Stimulated activated CD4-positive, alpha-beta T cell treated with anti-CD3 and anti-CD28 coated beads, Interleukin-1b, Interleukin-23, amount 100 ng/mL, for 24 hours (primary cell): ENCODE measurements around the gene MYH10.

Source experiments
- DNase-seq, 4 experiments: peaks; one replicate each; pipeline ENCODE4 v3.0.0-alpha.2; 2020; ENCODE audit warnings: low read depth in 4 of 4, low spot score in 1 of 4

The MYH10 gene

GRCh38 chr17:8475781-8476180, 154.7 kb downstream of the MYH10 start:
- no peak for DNase-seq

- no peak for DNase-seq
Measured at GRCh38 chr17:8475227-8475626, 155.3 kb downstream of the MYH10 start.

GRCh38 chr17:8474826-8475225, 155.7 kb downstream of the MYH10 start:
- no peak for DNase-seq

DNA sequence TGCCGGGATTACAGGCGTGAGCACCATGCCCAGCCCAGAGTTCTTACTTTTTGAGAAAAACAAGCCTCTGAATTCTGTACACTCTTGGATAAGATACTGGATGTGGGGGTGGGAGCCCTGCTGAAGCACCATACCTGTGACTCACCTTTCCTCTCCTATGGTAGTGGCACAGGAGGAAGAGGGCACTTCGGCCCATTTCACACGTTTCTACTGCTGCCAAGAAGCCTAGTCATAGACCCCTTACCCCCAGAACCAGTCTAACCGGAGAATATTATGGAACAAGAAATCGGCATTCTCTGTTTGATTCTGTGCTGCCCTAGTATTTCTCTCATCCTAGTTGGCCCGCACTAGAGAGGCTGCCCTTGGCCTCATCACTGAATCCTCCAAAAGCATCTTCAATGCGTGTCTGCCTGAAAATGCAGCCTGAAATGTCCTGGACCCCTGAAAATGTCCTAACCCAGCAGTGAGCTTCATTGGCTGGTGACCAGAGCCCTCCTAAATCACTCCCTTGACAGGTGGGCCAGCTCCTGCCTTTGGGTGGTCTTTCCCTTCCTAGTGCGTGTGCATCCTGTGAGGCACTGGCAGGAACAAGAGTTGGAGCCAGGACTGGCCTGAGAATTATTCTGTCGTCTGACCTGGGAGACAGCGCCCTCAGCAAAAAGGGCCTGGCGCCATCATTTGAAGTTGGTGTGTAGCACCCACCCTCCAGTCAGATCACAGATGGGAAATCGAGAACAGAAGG, 156.9 kb downstream of the MYH10 start:
- DNase-seq, result no peak

GRCh38 chr17:8472663-8473062, 157.9 kb downstream of the MYH10 start:
- DNase-seq, result no peak

DNA sequence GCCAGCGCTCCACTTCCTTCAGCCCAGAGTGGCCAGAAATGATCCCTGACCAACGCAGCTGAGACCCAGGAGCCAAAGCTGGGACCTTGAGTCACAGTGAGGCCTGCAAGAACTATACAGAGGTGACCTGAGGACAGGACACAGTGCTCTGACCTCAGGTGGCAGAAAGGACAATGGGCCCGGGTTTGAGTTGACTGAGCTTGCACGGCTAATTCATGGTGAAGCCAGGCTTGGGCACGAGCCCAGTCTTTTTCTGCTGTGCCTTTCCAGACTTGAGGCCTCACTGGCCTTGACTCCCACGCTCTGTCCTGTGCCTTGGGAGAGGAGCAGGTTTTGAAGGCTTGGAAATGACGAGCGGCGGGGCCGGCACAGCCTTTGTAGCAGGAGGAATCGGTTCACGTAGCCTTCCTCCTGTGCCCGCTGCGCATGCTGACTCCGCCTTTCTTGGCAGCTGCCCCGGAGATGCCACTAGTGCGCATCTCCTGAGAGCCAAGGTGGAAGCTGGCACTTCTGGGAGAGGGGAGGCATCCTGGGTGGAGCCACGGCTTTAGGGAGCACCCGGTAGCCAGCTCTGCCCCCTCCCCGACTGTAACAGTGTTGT, 160.0 kb downstream of the MYH10 start:
- DNase-seq, result no peak

DNA sequence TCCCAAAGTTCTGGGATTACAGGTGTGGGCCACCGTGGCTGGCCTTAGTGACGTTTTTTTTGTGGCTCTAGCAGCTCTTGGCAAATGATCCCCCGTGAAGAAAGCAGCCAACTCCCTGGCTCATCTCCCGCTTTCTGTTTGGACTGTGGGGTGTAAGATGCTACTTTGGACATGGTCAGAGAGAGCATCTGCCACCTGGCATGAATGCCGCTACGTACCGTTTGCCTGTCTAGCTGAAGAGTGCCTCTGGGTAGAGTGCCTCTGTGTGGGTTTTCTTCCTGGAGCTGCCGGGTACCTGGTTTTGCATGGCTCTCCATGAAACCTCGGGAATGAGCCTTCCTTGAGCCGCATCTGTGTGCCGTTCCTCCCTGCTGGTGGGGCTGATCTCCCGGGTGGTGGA, 160.6 kb downstream of the MYH10 start:
- DNase-seq, result no peak

- DNase-seq, result no peak
Measured at GRCh38 chr17:8468980-8469379, 161.5 kb downstream of the MYH10 start.

DNA sequence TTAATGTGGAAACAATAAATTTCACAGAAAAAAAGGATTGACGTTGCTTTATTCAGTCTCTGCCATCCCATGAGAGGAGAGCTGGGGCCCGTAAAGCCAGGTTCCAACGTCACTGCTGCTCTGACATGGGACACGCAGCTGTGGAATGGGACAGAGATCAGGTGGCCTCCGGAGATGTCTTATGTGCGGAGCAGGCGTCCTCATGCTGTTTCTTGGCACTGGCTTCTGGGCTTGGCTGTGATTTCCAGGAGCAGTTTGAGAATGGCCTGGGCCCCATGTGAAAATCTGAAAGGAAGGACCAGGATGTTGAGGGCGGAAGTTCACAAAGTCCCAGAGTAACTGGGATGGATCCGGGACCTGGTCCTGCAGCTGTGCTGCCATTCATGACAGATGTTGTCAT, 162.4 kb downstream of the MYH10 start:
- DNase-seq, result no peak

GRCh38 chr17:8467527-8467926, 163.0 kb downstream of the MYH10 start:
- no peak for DNase-seq

- DNase-seq, result no peak
Measured at GRCh38 chr17:8466873-8467272, 163.7 kb downstream of the MYH10 start.

DNA sequence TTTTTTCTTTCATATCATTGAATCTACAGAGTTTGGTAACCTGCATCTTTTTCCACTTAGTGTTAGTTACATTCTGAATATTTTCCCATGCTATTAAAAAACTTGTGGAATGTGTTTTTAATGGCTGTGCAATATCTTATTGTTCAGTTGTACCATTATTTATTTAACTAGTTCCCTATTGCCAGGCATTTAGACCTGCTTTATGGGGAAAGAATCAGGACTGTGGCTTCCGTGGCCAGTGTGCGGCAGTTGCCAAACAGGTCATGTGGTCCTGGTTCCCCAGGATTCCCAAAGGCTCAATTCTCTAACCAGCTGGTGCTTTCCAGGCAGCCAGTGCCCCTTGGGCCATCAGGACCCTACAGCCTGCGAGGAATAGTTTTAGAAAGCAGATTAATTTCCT, 164.1 kb downstream of the MYH10 start:
- DNase-seq, result no peak

GRCh38 chr17:8465759-8466158, 164.8 kb downstream of the MYH10 start:
- no peak for DNase-seq

DNA sequence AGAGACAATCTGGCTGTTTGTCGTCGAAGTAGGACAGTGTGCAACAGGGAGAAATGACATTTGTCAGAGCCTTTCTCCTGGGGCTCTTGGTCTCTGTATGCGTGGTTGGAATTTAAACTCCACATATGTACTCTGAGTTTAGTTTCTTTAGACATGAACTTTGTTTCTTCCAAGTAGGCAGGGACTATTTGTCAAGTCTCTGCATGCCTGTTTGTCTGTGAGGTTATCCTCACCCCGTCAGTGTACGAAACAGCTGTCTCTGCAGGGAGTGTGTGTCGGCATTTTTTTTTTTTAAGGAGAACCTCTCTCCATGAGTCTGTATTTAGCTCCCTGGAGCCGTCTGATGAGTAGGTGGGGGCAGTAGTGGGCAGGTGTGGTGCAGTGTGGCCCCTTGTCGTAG, 165.2 kb downstream of the MYH10 start:
- no peak for DNase-seq

- DNase-seq, result no peak
Measured at GRCh38 chr17:8464941-8465340, 165.6 kb downstream of the MYH10 start.

DNA sequence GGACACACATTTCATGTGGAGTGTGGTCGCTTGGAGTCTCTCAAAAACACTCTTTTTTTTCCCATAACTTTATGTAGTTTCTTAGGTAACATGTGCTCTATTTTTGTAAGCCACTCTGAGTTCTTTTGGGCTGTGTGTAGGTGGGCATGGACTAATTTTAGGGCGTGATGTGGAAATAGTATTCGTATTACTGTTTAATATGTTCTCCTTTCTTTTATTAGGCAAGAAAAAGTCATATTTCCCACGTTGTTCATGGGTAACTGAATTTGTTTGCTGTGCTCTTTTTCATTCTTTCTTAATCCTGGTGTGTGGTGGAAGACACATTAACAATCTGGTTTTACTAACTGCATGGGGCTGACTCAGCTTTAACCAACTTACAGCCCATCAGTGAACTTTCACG, 167.4 kb downstream of the MYH10 start:
- DNase-seq, result no peak

DNA sequence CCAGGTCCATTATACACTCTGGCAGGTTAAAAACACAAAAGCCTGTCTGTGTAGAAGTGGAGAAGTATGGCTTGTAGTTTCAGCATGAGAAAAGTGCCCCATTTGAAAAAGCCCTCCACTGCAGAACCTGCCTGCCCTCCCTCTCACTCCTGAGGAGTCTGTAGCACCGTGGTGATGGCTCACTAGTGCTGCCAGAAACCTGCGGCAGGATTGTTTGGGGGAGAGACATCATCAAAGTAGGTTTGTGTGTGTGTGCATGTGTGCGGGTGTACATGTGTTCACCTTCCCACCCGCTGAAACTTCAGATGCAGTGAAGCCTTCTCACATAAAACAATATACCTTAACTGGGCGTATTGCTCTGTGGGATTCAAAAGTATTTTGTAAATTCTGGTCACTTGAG, 168.0 kb downstream of the MYH10 start:
- DNase-seq, result no peak

DNA sequence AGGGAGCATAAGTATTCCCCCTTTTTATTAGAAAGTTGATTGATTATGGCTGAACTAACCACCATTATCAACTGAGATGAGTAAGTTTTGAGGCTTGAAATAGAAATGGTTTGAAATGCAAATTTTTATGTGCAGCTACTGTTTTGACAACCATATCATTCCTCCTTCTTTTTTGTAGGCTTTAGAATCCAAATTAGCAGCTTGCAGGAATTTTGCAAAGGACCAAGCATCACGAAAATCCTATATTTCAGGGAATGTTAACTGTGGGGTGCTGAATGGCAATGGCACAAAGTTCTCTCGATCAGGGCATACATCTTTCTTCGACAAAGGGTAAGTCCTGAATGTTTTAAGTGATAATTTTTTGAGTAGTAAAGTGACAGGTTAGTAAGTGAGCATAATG, 170.7 kb downstream of the MYH10 start:
- DNase-seq, result no peak

GRCh38 chr17:8459107-8459506, 171.4 kb downstream of the MYH10 start:
- no peak for DNase-seq

- no peak for DNase-seq
Measured at GRCh38 chr17:8458128-8458527, 172.4 kb downstream of the MYH10 start.

- no peak for DNase-seq
Measured at GRCh38 chr17:8455665-8456209, 174.8 kb downstream of the MYH10 start.

DNA sequence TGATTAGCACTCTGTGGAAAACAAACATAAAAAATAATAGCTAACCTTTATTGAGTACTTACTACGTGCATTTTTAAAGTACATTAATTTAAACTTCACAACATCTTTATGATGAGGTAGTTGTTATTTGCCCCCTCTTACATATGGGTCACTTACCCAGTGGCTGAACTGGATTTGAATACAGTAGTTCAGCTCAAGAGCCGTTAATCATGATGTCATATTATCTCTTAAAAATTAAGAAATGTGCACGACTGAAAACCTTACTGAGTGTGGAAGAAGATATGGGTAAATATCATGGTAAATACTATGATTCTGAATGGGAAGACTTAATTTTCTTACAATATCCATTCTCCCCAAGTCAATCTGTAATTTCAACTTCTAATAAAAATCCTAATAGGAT, 177.2 kb downstream of the MYH10 start:
- no peak for DNase-seq
